ENCODE measurements around the gene LUC7L.

Gene LUC7L

GRCh38 chr16:255183-255582 lies 25.9 kb upstream of the LUC7L start:
- Histone ChIP-seq H3K79me1 (ENCODE audit: low read length) (no peaks in the 10 kb centered on the region), H3K9me3 (ENCODE audit: insufficient read depth, low read depth, low read length) (no peaks in the 10 kb centered on the region), H3K4me1 (ENCODE audit: control insufficient read depth in 1 of 2, insufficient read depth in 2 of 2, low read length in 2 of 2) (peaks cover 0 to 1% of the 10 kb centered on the region in 2 experiments), H3K4ac (ENCODE audit: low read depth, low read length) (no peak overlapping the region), H3K27ac (ENCODE audit: low read depth, low read length) (no peak overlapping the region), H2BK120ac (ENCODE audit: insufficient read depth, low read length, poor library complexity) (no peak overlapping the region), H2BK5ac (ENCODE audit: low read depth, low read length, poor library complexity) (no peak overlapping the region), H2AFZ (ENCODE audit: insufficient read depth, low read length, poor library complexity) (no peak overlapping the region), H4K8ac (ENCODE audit: low read depth, low read length) (no peak overlapping the region), H2AK5ac (ENCODE audit: low read length) (no peak overlapping the region), H3K4me3 (ENCODE audit: low read depth, low read length) (no peak overlapping the region), H3K4me2 (ENCODE audit: low read length) (no peak overlapping the region), H3K36me3 (ENCODE audit: control insufficient read depth in 1 of 2, insufficient read depth in 2 of 2, low read length in 2 of 2) (peaks cover 14 to 17% of the 10 kb centered on the region in 2 experiments), H3K23ac (ENCODE audit: low read length) (no peak overlapping the region), H3K9ac (ENCODE audit: low read length) (no peak overlapping the region), H2BK12ac (ENCODE audit: low read length) (no peak overlapping the region), H3K27me3 (ENCODE audit: insufficient read depth, low read length) (no peaks in the 10 kb centered on the region), H4K12ac (ENCODE audit: low read depth, low read length) (no peak overlapping the region), H3K18ac (ENCODE audit: low read length) (no peak overlapping the region), H3K14ac (ENCODE audit: low read length) (no peak overlapping the region), H3K79me2 (ENCODE audit: control insufficient read depth, insufficient read depth, low read length, poor library complexity) (no peaks in the 10 kb centered on the region), H4K91ac (ENCODE audit: low read depth, low read length) (no peak overlapping the region)
- DNase-seq: no peak
- WGBS (ENCODE audit: extremely low coverage, insufficient coverage, insufficient read length): no CpG with 5 or more reads among the region's 6 CpGs

- H3K18ac ChIP-seq (ENCODE audit: low read length): no peak overlapping the region
- H3K14ac ChIP-seq (ENCODE audit: low read length): no peak overlapping the region
- H3K4me3 ChIP-seq (ENCODE audit: low read depth, low read length): no peak overlapping the region
- DNase-seq: no peak
- no peaks in the 10 kb centered on the region for H3K79me1 ChIP-seq (ENCODE audit: low read length)
- no peak overlapping the region for H4K91ac ChIP-seq (ENCODE audit: low read depth, low read length)
- H3K79me2 ChIP-seq (ENCODE audit: control insufficient read depth, insufficient read depth, low read length, poor library complexity): no peaks in the 10 kb centered on the region
- no peak overlapping the region for H3K4me2 ChIP-seq (ENCODE audit: low read length)
- no peak overlapping the region for H3K9ac ChIP-seq (ENCODE audit: low read length)
- H3K9me3 ChIP-seq (ENCODE audit: insufficient read depth, low read depth, low read length): no peaks in the 10 kb centered on the region
- H3K27me3 ChIP-seq (ENCODE audit: insufficient read depth, low read length): no peaks in the 10 kb centered on the region
- H3K23ac ChIP-seq (ENCODE audit: low read length): no peak overlapping the region
- no peak overlapping the region for H2AK5ac ChIP-seq (ENCODE audit: low read length)
- no peak overlapping the region for H2BK120ac ChIP-seq (ENCODE audit: insufficient read depth, low read length, poor library complexity)
- no CpG with 5 or more reads among the region's 25 CpGs for WGBS (ENCODE audit: extremely low coverage, insufficient coverage, insufficient read length)
- H2BK12ac ChIP-seq (ENCODE audit: low read length): no peak overlapping the region
- H3K36me3 ChIP-seq (ENCODE audit: control insufficient read depth in 1 of 2, insufficient read depth in 2 of 2, low read length in 2 of 2): peaks cover 9 to 12% of the 10 kb centered on the region in 2 experiments
- peaks cover 0 to 3% of the 10 kb centered on the region in 2 experiments for H3K4me1 ChIP-seq (ENCODE audit: control insufficient read depth in 1 of 2, insufficient read depth in 2 of 2, low read length in 2 of 2)
- no peak overlapping the region for H4K12ac ChIP-seq (ENCODE audit: low read depth, low read length)
- H2AFZ ChIP-seq (ENCODE audit: insufficient read depth, low read length, poor library complexity): no peak overlapping the region
- no peak overlapping the region for H3K4ac ChIP-seq (ENCODE audit: low read depth, low read length)
- no peak overlapping the region for H2BK5ac ChIP-seq (ENCODE audit: low read depth, low read length, poor library complexity)
- H3K27ac ChIP-seq (ENCODE audit: low read depth, low read length): no peak overlapping the region
- no peak overlapping the region for H4K8ac ChIP-seq (ENCODE audit: low read depth, low read length)
Measured at GRCh38 chr16:254461-254860, 25.2 kb upstream of the LUC7L start.

- Histone ChIP-seq H3K23ac (ENCODE audit: low read length) (no peak overlapping the region), H3K4me3 (ENCODE audit: low read depth, low read length) (no peak overlapping the region), H3K4me2 (ENCODE audit: low read length) (no peak overlapping the region), H3K9me3 (ENCODE audit: insufficient read depth, low read depth, low read length) (no peaks in the 10 kb centered on the region), H3K4ac (ENCODE audit: low read depth, low read length) (no peak overlapping the region), H3K18ac (ENCODE audit: low read length) (no peak overlapping the region), H3K36me3 (ENCODE audit: control insufficient read depth in 1 of 2, insufficient read depth in 2 of 2, low read length in 2 of 2) (peaks cover 9 to 12% of the 10 kb centered on the region in 2 experiments), H3K79me1 (ENCODE audit: low read length) (no peaks in the 10 kb centered on the region), H2BK120ac (ENCODE audit: insufficient read depth, low read length, poor library complexity) (no peak overlapping the region), H4K8ac (ENCODE audit: low read depth, low read length) (no peak overlapping the region), H3K27me3 (ENCODE audit: insufficient read depth, low read length) (no peaks in the 10 kb centered on the region), H4K91ac (ENCODE audit: low read depth, low read length) (no peak overlapping the region), H3K9ac (ENCODE audit: low read length) (no peak overlapping the region), H4K12ac (ENCODE audit: low read depth, low read length) (no peak overlapping the region), H3K4me1 (ENCODE audit: control insufficient read depth in 1 of 2, insufficient read depth in 2 of 2, low read length in 2 of 2) (peaks cover 0 to 3% of the 10 kb centered on the region in 2 experiments), H2BK5ac (ENCODE audit: low read depth, low read length, poor library complexity) (no peak overlapping the region), H3K14ac (ENCODE audit: low read length) (no peak overlapping the region), H3K79me2 (ENCODE audit: control insufficient read depth, insufficient read depth, low read length, poor library complexity) (no peaks in the 10 kb centered on the region), H2BK12ac (ENCODE audit: low read length) (no peak overlapping the region), H2AFZ (ENCODE audit: insufficient read depth, low read length, poor library complexity) (no peak overlapping the region), H2AK5ac (ENCODE audit: low read length) (no peak overlapping the region), H3K27ac (ENCODE audit: low read depth, low read length) (no peak overlapping the region)
- no CpG with 5 or more reads among the region's 6 CpGs for WGBS (ENCODE audit: extremely low coverage, insufficient coverage, insufficient read length)
- no peak for DNase-seq
Measured at GRCh38 chr16:253833-254232, 24.6 kb upstream of the LUC7L start.

- no peak overlapping the region for H3K18ac ChIP-seq (ENCODE audit: low read length)
- peaks cover 9 to 12% of the 10 kb centered on the region in 2 experiments for H3K36me3 ChIP-seq (ENCODE audit: control insufficient read depth in 1 of 2, insufficient read depth in 2 of 2, low read length in 2 of 2)
- no peak overlapping the region for H2AK5ac ChIP-seq (ENCODE audit: low read length)
- H3K9ac ChIP-seq (ENCODE audit: low read length): no peak overlapping the region
- H3K4me2 ChIP-seq (ENCODE audit: low read length): no peak overlapping the region
- H3K79me1 ChIP-seq (ENCODE audit: low read length): no peaks in the 10 kb centered on the region
- no peak overlapping the region for H4K12ac ChIP-seq (ENCODE audit: low read depth, low read length)
- no peak overlapping the region for H3K27ac ChIP-seq (ENCODE audit: low read depth, low read length)
- no peak overlapping the region for H2AFZ ChIP-seq (ENCODE audit: insufficient read depth, low read length, poor library complexity)
- no peak overlapping the region for H4K8ac ChIP-seq (ENCODE audit: low read depth, low read length)
- no peak overlapping the region for H3K4me3 ChIP-seq (ENCODE audit: low read depth, low read length)
- no peak overlapping the region for H2BK120ac ChIP-seq (ENCODE audit: insufficient read depth, low read length, poor library complexity)
- no peak overlapping the region for H4K91ac ChIP-seq (ENCODE audit: low read depth, low read length)
- peaks cover 0 to 3% of the 10 kb centered on the region in 2 experiments for H3K4me1 ChIP-seq (ENCODE audit: control insufficient read depth in 1 of 2, insufficient read depth in 2 of 2, low read length in 2 of 2)
- no peaks in the 10 kb centered on the region for H3K79me2 ChIP-seq (ENCODE audit: control insufficient read depth, insufficient read depth, low read length, poor library complexity)
- no peaks in the 10 kb centered on the region for H3K9me3 ChIP-seq (ENCODE audit: insufficient read depth, low read depth, low read length)
- H3K4ac ChIP-seq (ENCODE audit: low read depth, low read length): no peak overlapping the region
- DNase-seq: no peak
- H2BK12ac ChIP-seq (ENCODE audit: low read length): no peak overlapping the region
- no peak overlapping the region for H3K14ac ChIP-seq (ENCODE audit: low read length)
- H3K27me3 ChIP-seq (ENCODE audit: insufficient read depth, low read length): no peaks in the 10 kb centered on the region
- no CpG with 5 or more reads among the region's 30 CpGs for WGBS (ENCODE audit: extremely low coverage, insufficient coverage, insufficient read length)
- H2BK5ac ChIP-seq (ENCODE audit: low read depth, low read length, poor library complexity): no peak overlapping the region
- no peak overlapping the region for H3K23ac ChIP-seq (ENCODE audit: low read length)
Measured at GRCh38 chr16:252366-253337, 23.4 kb upstream of the LUC7L start.
